ENCODE data around the gene ISOC1. TPM values are rescaled to one million over a fixed set of nuclear protein-coding genes. Genes with fewer than 3 reads are reported as not detected.

ISOC1 gene
- total and polyA plus RNA-seq, 10 of the 15 experiments (the other 5 are each of a cell fraction or from before 2014, with no cell fraction given), result 12.6 to 61.8 (median 29.9) TPM

- CTCF ChIA-PET, result no interaction called here
Measured at GRCh38 chr5:129079496-129079895, 15.1 kb upstream of the ISOC1 start.

More at GRCh38 chr5:129079496-129079895, 15.1 kb upstream of the ISOC1 start:
- Histone ChIP-seq H3K27ac (ENCODE audit: control insufficient read depth, insufficient read depth) (no peak overlapping the region), H3K4me1 (ENCODE audit: control insufficient read depth, insufficient read depth, low read length) (no peaks in the 10 kb centered on the region), H2AFZ (ENCODE audit: control insufficient read depth, low read depth, low read length) (no peak overlapping the region), H3K36me3 (ENCODE audit: control insufficient read depth in 2 of 2, insufficient read depth in 2 of 2, low read length in 1 of 2) (no peaks in the 10 kb centered on the region), H3K4me2 (ENCODE audit: control insufficient read depth, insufficient read depth) (no peak overlapping the region), H3K27me3 (replicated peaks in 1 of 2; ENCODE audit: control insufficient read depth in 2 of 2, insufficient read depth in 2 of 2, low read length in 1 of 2) (no peaks in the 10 kb centered on the region), H3K9me3 (replicated peaks; ENCODE audit: control insufficient read depth, insufficient read depth, low read length) (no peaks in the 10 kb centered on the region), H4K20me1 (ENCODE audit: control insufficient read depth, insufficient read depth) (no peaks in the 10 kb centered on the region), H3K4me3 (no peak overlapping the region), H3K9ac (ENCODE audit: control insufficient read depth, insufficient read depth, low read length) (no peak overlapping the region), H3K79me2 (ENCODE audit: control insufficient read depth, insufficient read depth, low read length) (no peaks in the 10 kb centered on the region)
- in situ Hi-C loops (cut with MboI), result no loop called here
- ATAC-seq, result no peak
- ChIA-PET SMC1A (ENCODE audit: uncharacterized antibody, unreplicated experiment) (no interaction called here), POLR2A (no interaction called here), RAD21 (ENCODE audit: unreplicated experiment) (no interaction called here)
- intact Hi-C loops (cut with micrococcal nuclease; ENCODE audit: unreplicated experiment), result no loop called here
- TF ChIP-seq BCLAF1 (IDR thresholded peaks at IDR 0.05) (no peak), BMI1 (IDR thresholded peaks at IDR 0.05; ENCODE audit: borderline replicate concordance) (no peak)
- DNase-seq (ENCODE audit: low read depth, low spot score), result no peak
- BruUV-seq (replicated peaks), result no TSS peak
- no peak for FAIRE-seq
